Measurements from ENCODE around the gene MEIS2.

GRCh38 chr15:36948982-36949381, 151.4 kb downstream of the MEIS2 start:
- TF ChIP-seq POLR2AphosphoS5 (IDR thresholded peaks at IDR 0.05; ENCODE audit: low read depth): no peak
- no peak for TF ChIP-seq REST (IDR thresholded peaks at IDR 0.05; ENCODE audit: insufficient replicate concordance, low read depth)
- no peak for TF ChIP-seq GABPA (IDR thresholded peaks at IDR 0.05; ENCODE audit: low read depth)
- TF ChIP-seq CTCF (IDR thresholded peaks at IDR 0.05; ENCODE audit: insufficient read depth, low read length): no peak
- no peak for TF ChIP-seq SPI1 (IDR thresholded peaks at IDR 0.05; ENCODE audit: borderline replicate concordance, low read depth)
